Endothelial cell of umbilical vein (primary cell): ENCODE data around the gene NR1H3. TPM values are rescaled to one million over a fixed set of nuclear protein-coding genes. Genes with fewer than 3 reads are reported as not detected.

Source experiments
- BruUV-seq: library from RNA; stranded (reverse); fragments of 400-500 nt; replicated peaks from 2 replicates; lab custom pipeline; 2021; lab: Mats Ljungman, UMichigan
- CTCF ChIA-PET: fragments of 300-600, 350-600 bp; sonication (Branson Sonifier 250); formaldehyde crosslinking; loops from one replicate; lab custom pipeline; 2021; ENCODE audit warnings: antibody characterized with exemption, inconsistent platforms; lab: Charles Lee
- POLR2A ChIA-PET: fragments of 300-600, 350-600 bp; sonication (Branson Sonifier 250); formaldehyde crosslinking; loops from one replicate; lab custom pipeline; 2021; ENCODE audit warnings: antibody characterized with exemption, inconsistent platforms; lab: Charles Lee
- DNase-seq: peaks from one replicate; pipeline ENCODE4 v3.0.0-alpha.2; 2011; ENCODE audit warnings: low read depth, low spot score
- FAIRE-seq: peaks from 2 replicates; lab custom pipeline; 2011; peaks lifted over from hg19 to GRCh38; lab: Jason Lieb, UNC
- H2AFZ ChIP-seq: 2 replicates; pipeline ENCODE4 v1.6.0; 2012; ENCODE audit warnings: low read depth, low read length, control low read depth, inconsistent platforms
- H3K27ac ChIP-seq: 2 replicates; pipeline ENCODE4 v1.5.1; 2011; ENCODE audit warnings: low read depth, mild to moderate bottlenecking, control low read depth, low read length, moderate library complexity; ENCODE audit not compliant: insufficient read depth
- H3K27me3 ChIP-seq, 2 experiments: 2 replicates each; pipeline versions ENCODE4 v1.6.0 to v1.6.1; 2011; ENCODE audit warnings: low read length in 2 of 2, mixed read lengths in 1 of 2; ENCODE audit not compliant: control insufficient read depth in 2 of 2, insufficient read depth in 2 of 2
- H3K36me3 ChIP-seq, 2 experiments: 2 replicates in 1 of 2; 3 replicates in 1 of 2; pipeline ENCODE4 v1.5.1; 2011; ENCODE audit warnings: low read length in 2 of 2, mild to moderate bottlenecking in 1 of 2, moderate library complexity in 1 of 2; ENCODE audit not compliant: control insufficient read depth in 2 of 2, insufficient read depth in 2 of 2; ENCODE audit errors: extremely low read depth in 1 of 2
- H3K4me1 ChIP-seq: 3 replicates; pipeline ENCODE4 v1.5.1; 2011; ENCODE audit warnings: mild to moderate bottlenecking, low read length; ENCODE audit not compliant: control insufficient read depth, insufficient read depth; ENCODE audit errors: extremely low read depth
- H3K4me2 ChIP-seq: 2 replicates; pipeline ENCODE4 v1.6.1; 2011; ENCODE audit warnings: low read length, control low read depth, mixed read lengths; ENCODE audit not compliant: insufficient read depth
- H3K4me3 ChIP-seq, 3 experiments: fragments of 200-600 bp in 1 of 3; sonication (generic), shearing (Covaris generic) in 1 of 3; replicated peaks in 1 of 3; 2 replicates each; pipeline ENCODE4 v1.5.1; 2011 to 2016; ENCODE audit warnings: control low read depth in 3 of 3, low read length in 3 of 3, mild to moderate bottlenecking in 2 of 3, inconsistent platforms in 1 of 3, low read depth in 1 of 3, moderate library complexity in 1 of 3; ENCODE audit not compliant: insufficient read depth in 1 of 3
- H3K79me2 ChIP-seq: 2 replicates; pipeline ENCODE4 v1.6.0; 2012; ENCODE audit warnings: low read length, inconsistent platforms; ENCODE audit not compliant: control insufficient read depth, insufficient read depth
- H3K9ac ChIP-seq: replicated peaks from 2 replicates; pipeline ENCODE3; 2011; ENCODE audit warnings: low read length, control low read depth; ENCODE audit not compliant: insufficient read depth; ENCODE audit errors: extremely low read depth
- H3K9me1 ChIP-seq: replicated peaks from 3 replicates; pipeline ENCODE4 v1.6.0; 2011; ENCODE audit warnings: mild to moderate bottlenecking, low read length; ENCODE audit not compliant: control insufficient read depth, insufficient read depth; ENCODE audit errors: extremely low read depth
- H3K9me3 ChIP-seq: replicated peaks from 2 replicates; pipeline ENCODE4 v1.5.1; 2012; ENCODE audit warnings: low read length, inconsistent platforms; ENCODE audit not compliant: control insufficient read depth, insufficient read depth
- H4K20me1 ChIP-seq: replicated peaks from 2 replicates; pipeline ENCODE3; 2011; ENCODE audit warnings: mild to moderate bottlenecking, low read length; ENCODE audit not compliant: control insufficient read depth, insufficient read depth; ENCODE audit errors: extremely low read depth
- CTCF ChIP-seq, 2 donors: IDR thresholded peaks; 1 replicate in 1 of 2; 2 replicates in 1 of 2; pipeline ENCODE4 v1.5.1; 2011; ENCODE audit warnings: low read length in 2 of 2, mild to moderate bottlenecking in 2 of 2, moderate library complexity in 2 of 2, control low read depth in 1 of 2, inconsistent platforms in 1 of 2, low read depth in 1 of 2; ENCODE audit not compliant: insufficient read depth in 1 of 2; ENCODE audit errors: extremely low read depth in 1 of 2
- EZH2 ChIP-seq: IDR thresholded peaks from 2 replicates; pipeline ENCODE4 v1.6.1; 2012; ENCODE audit warnings: borderline replicate concordance, low read depth, mild to moderate bottlenecking, moderate library complexity, low read length, inconsistent platforms; ENCODE audit not compliant: severe bottlenecking
- FOS ChIP-seq: IDR thresholded peaks from 2 replicates; pipeline ENCODE4 v1.6.1; 2011; ENCODE audit warnings: mild to moderate bottlenecking, low read length, moderate library complexity, borderline replicate concordance; ENCODE audit not compliant: insufficient read depth
- GATA2 ChIP-seq: IDR thresholded peaks from 2 replicates; pipeline ENCODE4 v1.7.0; 2011; ENCODE audit warnings: low read depth, mild to moderate bottlenecking, moderate library complexity, mixed read lengths, low read length; ENCODE audit not compliant: insufficient read length, insufficient read depth
- JUN ChIP-seq: IDR thresholded peaks from 2 replicates; pipeline ENCODE4 v1.6.1; 2011; ENCODE audit warnings: borderline replicate concordance, low read depth; ENCODE audit not compliant: insufficient read length, insufficient read depth
- MAX ChIP-seq: IDR thresholded peaks from 2 replicates; pipeline ENCODE4 v1.6.1; 2011; ENCODE audit not compliant: insufficient read depth, insufficient read length
- MYC ChIP-seq: IDR thresholded peaks from one replicate; pipeline ENCODE4 v1.6.1; 2011; ENCODE audit warnings: mild to moderate bottlenecking, low read depth, low read length
- POLR2A ChIP-seq: IDR thresholded peaks from 2 replicates; pipeline ENCODE4 v1.6.1; 2012; ENCODE audit warnings: low read depth, mild to moderate bottlenecking, control low read depth, low read length
- POLR2AphosphoS5 ChIP-seq: IDR thresholded peaks from 2 replicates; pipeline ENCODE4 v1.6.1; 2012; ENCODE audit warnings: low read depth, mild to moderate bottlenecking, control low read depth, low read length, moderate library complexity; ENCODE audit not compliant: insufficient read depth
- dilution Hi-C: fragments of 300-500 bp; cut with MboI; formaldehyde crosslinking; loops from one replicate; pipeline ENCODE4 v1.15.0; 2019; ENCODE audit warnings: low sequenced_read_pairs; ENCODE audit not compliant: extremely low pct_ligation_motif_present
- intact Hi-C: fragments of 100-400 bp; cut with micrococcal nuclease; formaldehyde crosslinking; loops from one replicate; pipeline ENCODE4 v1.10.0; 2022
- polyA plus RNA-seq, 4 experiments: library from polyadenylated mRNA; depleted of rRNA in 3 of 4; stranded (reverse) in 3 of 4; unstranded in 1 of 4; fragments of >200 nt; gene quantifications; 2 replicates each; pipeline versions ENCODE4 v1.2.1 to v1.2.3, GENCODE V29; 2011 to 2012; ENCODE audit warnings: missing spikeins in 1 of 4
- total RNA-seq: library from RNA; stranded (reverse); gene quantifications from 2 replicates; pipeline ENCODE4 v1.2.3, GENCODE V29; 2021

Gene NR1H3
- total and polyA plus RNA-seq, 2 donors (not counting 3 experiments of a cell fraction or from before 2014, with no cell fraction given): 9.8 to 16.3 TPM

GRCh38 chr11:47306484-47306844 lies 48.7 kb downstream of the NR1H3 start:
- Histone ChIP-seq H3K9me3 (no peaks in the 10 kb centered on the region), H3K36me3 (peaks cover 3 to 34% of the 10 kb centered on the region in 2 experiments), H4K20me1 (no peaks in the 10 kb centered on the region), H3K4me1 (no peaks in the 10 kb centered on the region), H3K4me2 (no peak overlapping the region), H3K9ac (no peak overlapping the region), H3K4me3 (no peak overlapping the region), H3K9me1 (no peaks in the 10 kb centered on the region), H3K27me3 (no peaks in the 10 kb centered on the region), H3K27ac (no peak overlapping the region), H2AFZ (no peak overlapping the region), H3K79me2 (no peaks in the 10 kb centered on the region)
- POLR2A ChIA-PET: no interaction called here
- FAIRE-seq: no peak
- no peak for TF ChIP-seq JUN
- no peak for TF ChIP-seq MYC
- TF ChIP-seq POLR2A: no peak
- TF ChIP-seq GATA2: no peak
- TF ChIP-seq MAX: no peak
- TF ChIP-seq FOS: no peak
- no peak for TF ChIP-seq POLR2AphosphoS5
- TF ChIP-seq EZH2: no peak
- TF ChIP-seq CTCF (IDR thresholded peaks at IDR 0.05; ENCODE audit: extremely low read depth in 1 of 2, insufficient read depth in 1 of 2, low read depth in 1 of 2, low read length in 2 of 2): no peak
- intact Hi-C loops: no loop called here
- BruUV-seq: no TSS peak
- dilution Hi-C loops: no loop called here
- DNase-seq: no peak
- CTCF ChIA-PET: interaction anchor here (0.6 to 1.1 kb wide), 3 partner anchors 11 to 148 kb away, joined by 3 to 4 read pairs (median 3); no protein-coding TSS in a partner anchor
